BLaER1 treated with 17β-estradiol and CSF1 and Interleukin-3, amounts not matched to agents 10 nM and 100 nM (cell line): ENCODE measurements around the gene MGAT4B.

Experiments used
- H3K27ac ChIP-seq, 11 experiments: shearing (Covaris generic); formaldehyde crosslinking; 2 replicates each; pipeline ENCODE4 v1.8.1; 2022
- H3K27me3 ChIP-seq, 11 experiments: shearing (Covaris generic); formaldehyde crosslinking; 2 replicates each; pipeline ENCODE4 v1.8.1; 2022
- H3K36me3 ChIP-seq, 11 experiments: shearing (Covaris generic); formaldehyde crosslinking; 2 replicates each; pipeline ENCODE4 v1.8.1; 2022
- H3K4me1 ChIP-seq, 10 experiments: shearing (Covaris generic); formaldehyde crosslinking; 2 replicates each; pipeline ENCODE4 v1.8.1; 2022
- H3K4me2 ChIP-seq, 11 experiments: shearing (Covaris generic); formaldehyde crosslinking; 2 replicates each; pipeline ENCODE4 v1.8.1; 2022
- H3K4me3 ChIP-seq, 10 experiments: shearing (Covaris generic); formaldehyde crosslinking; 2 replicates each; pipeline ENCODE4 v1.8.1; 2022
- H3K9ac ChIP-seq, 11 experiments: shearing (Covaris generic); formaldehyde crosslinking; 2 replicates each; pipeline ENCODE4 v1.8.1; 2022
- H3K9me3 ChIP-seq, 11 experiments: shearing (Covaris generic); formaldehyde crosslinking; replicated peaks in 1 of 11; 2 replicates each; pipeline ENCODE4 v1.8.1; 2022
- H4K20me1 ChIP-seq, 11 experiments: shearing (Covaris generic); formaldehyde crosslinking; 2 replicates each; pipeline ENCODE4 v1.8.1; 2022
- Cebpa-rat ChIP-seq, 11 experiments: shearing (Covaris generic); IDR thresholded peaks; 2 replicates each; pipeline ENCODE4 v1.8.1; 2022

Gene MGAT4B

GRCh38 chr5:179806250-179807048 lies at the start of gene MGAT4B:
MGAT4B (minus strand) TSS chr5:179806866; CDS start chr5:179806583, 283 bp downstream.
- peaks cover 0 to 7% (median 0%) of the 10 kb centered on the region in 11 experiments; a peak in 7 of 22 replicates for H3K9me3 ChIP-seq
- H3K4me2 ChIP-seq, result peak within 1 kb of the TSS; percentile 89 to 100 (median 96)

GRCh38 chr5:179854356-179854755 lies 47.7 kb upstream of the MGAT4B start:
- Histone ChIP-seq H3K4me3 (no peak overlapping the region), H3K9ac (no peak overlapping the region), H3K4me2 (no peak overlapping the region), H3K27me3 (no peaks in the 10 kb centered on the region), H3K27ac (no peak overlapping the region), H3K36me3 (peaks cover 27 to 41% (median 34%) of the 10 kb centered on the region in 11 experiments), H3K9me3 (no peaks in the 10 kb centered on the region), H3K4me1 (peaks cover 18 to 36% (median 26%) of the 10 kb centered on the region in 10 experiments), H4K20me1 (peaks cover 0 to 6% (median 0%) of the 10 kb centered on the region in 11 experiments; a peak in 5 of 22 replicates)
- no peak for TF ChIP-seq Cebpa-rat (IDR thresholded peaks at IDR 0.05)

More at GRCh38 chr5:179806250-179807048, at the start of gene MGAT4B:
- H3K36me3 ChIP-seq, result peaks cover 0 to 11% (median 2%) of the 10 kb centered on the region in 11 experiments; a peak in 12 of 22 replicates
- H3K4me1 ChIP-seq, result peaks cover 48 to 53% (median 50%) of the 10 kb centered on the region in 10 experiments
- H3K27me3 ChIP-seq, result no peaks in the 10 kb centered on the region
- TF ChIP-seq Cebpa-rat (IDR thresholded peaks at IDR 0.05), result no peak
- peak within 1 kb of the TSS; percentile 82 to 92 (median 86) for H3K27ac ChIP-seq
- H3K4me3 ChIP-seq, result peak within 1 kb of the TSS; percentile 73 to 87 (median 77)
- peak within 1 kb of the TSS; percentile 85 to 95 (median 89) for H3K9ac ChIP-seq
- H4K20me1 ChIP-seq, result peaks cover 38 to 48% (median 42%) of the 10 kb centered on the region in 11 experiments

- no peak for TF ChIP-seq Cebpa-rat (IDR thresholded peaks at IDR 0.05)
- H3K36me3 ChIP-seq, result peaks cover 37 to 53% (median 44%) of the 10 kb centered on the region in 11 experiments
- H3K4me2 ChIP-seq, result peak overlapping the region in 6 of 11 experiments; percentile 13 to 85 (median 52); a peak in 11 of 22 replicates
- H3K4me3 ChIP-seq, result no peak overlapping the region
- peaks cover 0 to 6% (median 0%) of the 10 kb centered on the region in 11 experiments; a peak in 5 of 22 replicates for H4K20me1 ChIP-seq
- H3K9me3 ChIP-seq, result no peaks in the 10 kb centered on the region
- no peaks in the 10 kb centered on the region for H3K27me3 ChIP-seq
- H3K27ac ChIP-seq, result peak overlapping the region in 6 of 11 experiments; percentile 25 to 62 (median 34); a peak in 6 of 22 replicates
- H3K9ac ChIP-seq, result peak overlapping the region in 5 of 11 experiments; percentile 3 to 39 (median 19); a peak in 5 of 22 replicates
- peaks cover 15 to 34% (median 25%) of the 10 kb centered on the region in 10 experiments for H3K4me1 ChIP-seq
Observed at GRCh38 chr5:179852993-179853547, 46.4 kb upstream of the MGAT4B start.

GRCh38 chr5:179841621-179842020 lies 35.0 kb upstream of the MGAT4B start:
- no peak for TF ChIP-seq Cebpa-rat (IDR thresholded peaks at IDR 0.05)
- Histone ChIP-seq H3K27me3 (no peaks in the 10 kb centered on the region), H3K27ac (0 out of 22 replicates have a peak overlapping the region, but pooled peaks of 1 of the 11 experiments have one; percentile 13), H3K4me1 (peaks cover 0 to 18% (median 11%) of the 10 kb centered on the region in 10 experiments; a peak in 16 of 20 replicates), H4K20me1 (peaks cover 8 to 44% (median 22%) of the 10 kb centered on the region in 11 experiments; a peak in 20 of 22 replicates), H3K4me3 (no peak overlapping the region), H3K9me3 (peaks cover 24 to 29% (median 27%) of the 10 kb centered on the region in 11 experiments), H3K36me3 (peaks cover 35 to 88% (median 82%) of the 10 kb centered on the region in 11 experiments), H3K4me2 (no peak overlapping the region), H3K9ac (no peak overlapping the region; a peak in 1 of 22 replicates)

- peaks cover 14 to 52% (median 29%) of the 10 kb centered on the region in 11 experiments; a peak in 20 of 22 replicates for H4K20me1 ChIP-seq
- peaks cover 0 to 24% (median 13%) of the 10 kb centered on the region in 10 experiments; a peak in 16 of 20 replicates for H3K4me1 ChIP-seq
- H3K4me3 ChIP-seq, result no peak overlapping the region
- no peak for TF ChIP-seq Cebpa-rat (IDR thresholded peaks at IDR 0.05)
- peaks cover 35 to 88% (median 82%) of the 10 kb centered on the region in 11 experiments for H3K36me3 ChIP-seq
- H3K27ac ChIP-seq, result no peak overlapping the region
- no peak overlapping the region for H3K9ac ChIP-seq
- H3K9me3 ChIP-seq, result peaks cover 16 to 20% (median 19%) of the 10 kb centered on the region in 11 experiments
- no peaks in the 10 kb centered on the region for H3K27me3 ChIP-seq
- H3K4me2 ChIP-seq, result no peak overlapping the region
Observed at GRCh38 chr5:179840766-179841165, 34.1 kb upstream of the MGAT4B start.

GRCh38 chr5:179840321-179840720 lies 33.7 kb upstream of the MGAT4B start:
- Histone ChIP-seq H3K27me3 (no peaks in the 10 kb centered on the region), H3K36me3 (peaks cover 36 to 88% (median 81%) of the 10 kb centered on the region in 11 experiments), H3K9ac (no peak overlapping the region), H4K20me1 (peaks cover 14 to 54% (median 29%) of the 10 kb centered on the region in 11 experiments; a peak in 20 of 22 replicates), H3K4me1 (peaks cover 0 to 24% (median 13%) of the 10 kb centered on the region in 10 experiments; a peak in 16 of 20 replicates), H3K4me3 (no peak overlapping the region), H3K27ac (no peak overlapping the region), H3K4me2 (no peak overlapping the region), H3K9me3 (peaks cover 11 to 16% (median 14%) of the 10 kb centered on the region in 11 experiments)
- no peak for TF ChIP-seq Cebpa-rat (IDR thresholded peaks at IDR 0.05)

GRCh38 chr5:179839328-179840256 lies 32.9 kb upstream of the MGAT4B start:
- Histone ChIP-seq H3K9ac (no peak overlapping the region), H3K36me3 (peaks cover 36 to 81% (median 74%) of the 10 kb centered on the region in 11 experiments), H3K27me3 (no peaks in the 10 kb centered on the region), H3K9me3 (peaks cover 4 to 8% (median 7%) of the 10 kb centered on the region in 11 experiments; a peak in 21 of 22 replicates), H3K4me1 (peaks cover 0 to 24% (median 13%) of the 10 kb centered on the region in 10 experiments; a peak in 16 of 20 replicates), H3K27ac (no peak overlapping the region), H3K4me3 (no peak overlapping the region), H4K20me1 (peaks cover 14 to 55% (median 29%) of the 10 kb centered on the region in 11 experiments; a peak in 20 of 22 replicates), H3K4me2 (no peak overlapping the region)
- TF ChIP-seq Cebpa-rat (IDR thresholded peaks at IDR 0.05), result no peak
